ENCODE data around the gene CPM.

- TF ChIP-seq STAT1 (conservative IDR thresholded peaks at IDR 0.05): no peak
- no peak for TF ChIP-seq ATF7 (IDR thresholded peaks at IDR 0.05; ENCODE audit: low read depth)
- no peak for TF ChIP-seq CTCF (IDR thresholded peaks at IDR 0.05 in 2 of 3, conservative IDR thresholded peaks at IDR 0.05 in 1 of 3; ENCODE audit: control insufficient read depth in 2 of 3, extremely low read depth in 1 of 3, insufficient read depth in 1 of 3, low read depth in 3 of 3, low read length in 3 of 3)
- TF ChIP-seq IKZF1 (conservative IDR thresholded peaks at IDR 0.05): peak; percentile 55
- TF ChIP-seq EP300 (IDR thresholded peaks at IDR 0.05; ENCODE audit: borderline replicate concordance in 1 of 2, control insufficient read depth in 1 of 2, low read depth in 2 of 2, low read length in 2 of 2): no peak
- TF ChIP-seq REST (IDR thresholded peaks at IDR 0.05; ENCODE audit: low read depth, low read length): no peak
- TF ChIP-seq TARDBP (IDR thresholded peaks at IDR 0.05; ENCODE audit: borderline replicate concordance): no peak
- TF ChIP-seq SUZ12 (IDR thresholded peaks at IDR 0.05; ENCODE audit: unreplicated experiment): no peak
- no peak for TF ChIP-seq E2F4 (IDR thresholded peaks at IDR 0.05; ENCODE audit: low read depth, low read length)
- no peak for TF ChIP-seq FOXM1 (IDR thresholded peaks at IDR 0.05; ENCODE audit: low read depth, low read length)
- no peak for TF ChIP-seq SP1 (IDR thresholded peaks at IDR 0.05; ENCODE audit: low read depth, low read length)
Observed at GRCh38 chr12:68958322-68958721, 25.4 kb upstream of the CPM start.

Measured in GM12878 (cell line).